GM19043 (cell line): Measurements from ENCODE around the gene TP53TG5.

ENCODE experiments used
- ATAC-seq: cut with Tn5 transposase; IDR thresholded peaks from one replicate; pipeline ENCODE4 v1.9.1; 2021; ENCODE audit warnings: low read depth; ENCODE audit not compliant: unreplicated experiment

TP53TG5 gene

DNA sequence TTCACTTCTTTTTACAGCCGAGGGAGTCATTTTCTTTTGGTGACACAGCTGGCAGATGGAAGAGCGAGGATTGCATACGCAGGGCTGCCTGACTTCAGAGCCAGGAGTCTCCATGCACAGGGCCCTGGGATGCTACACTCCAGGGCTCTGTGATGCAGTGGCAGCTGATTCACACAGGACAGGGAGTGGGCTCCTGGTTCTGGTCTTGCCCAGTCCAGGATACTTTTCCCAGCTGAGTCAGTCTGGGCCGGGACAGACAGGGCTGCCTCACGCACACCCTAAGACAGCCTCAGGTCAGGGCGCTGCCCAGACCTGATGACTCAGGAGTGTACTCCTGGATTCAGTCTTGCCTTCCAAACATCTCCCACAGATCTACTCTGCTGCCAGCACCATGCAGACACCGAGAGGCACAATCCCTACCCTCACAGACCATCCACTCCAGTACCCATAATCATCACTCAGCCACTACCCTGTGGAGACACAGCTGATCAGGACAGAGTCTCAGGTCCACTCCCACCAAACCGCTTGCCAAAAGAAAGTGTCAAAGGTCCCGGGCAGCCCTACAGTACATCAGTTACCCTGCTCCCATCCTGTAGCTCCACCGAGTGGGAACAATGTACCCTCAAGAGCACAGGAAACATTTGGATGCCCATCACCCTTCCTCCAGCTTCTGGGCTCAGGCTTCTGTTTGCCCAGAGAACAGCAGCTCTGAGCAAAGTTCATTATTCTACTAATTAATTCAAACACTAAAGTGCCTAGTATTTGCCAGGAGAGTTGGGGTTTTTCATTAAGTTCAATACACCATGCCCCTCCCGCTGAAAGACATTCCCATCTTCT, 41.4 kb downstream of the TP53TG5 start:
- no peak for ATAC-seq

DNA sequence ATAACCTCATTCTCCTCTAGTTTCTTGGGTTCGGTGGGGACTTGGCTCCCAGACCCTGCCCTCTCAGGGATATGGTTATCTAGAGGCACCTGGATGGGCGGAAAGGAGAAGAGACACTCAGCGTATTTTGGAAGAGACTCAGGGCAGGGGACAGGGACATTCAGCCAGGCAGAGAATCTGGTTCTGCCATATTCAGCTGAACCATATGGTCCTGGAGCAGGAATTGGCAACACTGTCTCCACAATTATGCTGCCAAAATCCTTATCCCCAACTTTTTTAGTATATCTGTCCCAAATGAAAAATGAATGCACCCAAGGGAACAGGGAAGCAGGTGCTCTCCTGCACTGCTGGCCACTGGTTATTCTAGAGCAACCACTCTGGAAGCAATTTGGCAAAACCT, 47.6 kb downstream of the TP53TG5 start:
- ATAC-seq, result no peak

DNA sequence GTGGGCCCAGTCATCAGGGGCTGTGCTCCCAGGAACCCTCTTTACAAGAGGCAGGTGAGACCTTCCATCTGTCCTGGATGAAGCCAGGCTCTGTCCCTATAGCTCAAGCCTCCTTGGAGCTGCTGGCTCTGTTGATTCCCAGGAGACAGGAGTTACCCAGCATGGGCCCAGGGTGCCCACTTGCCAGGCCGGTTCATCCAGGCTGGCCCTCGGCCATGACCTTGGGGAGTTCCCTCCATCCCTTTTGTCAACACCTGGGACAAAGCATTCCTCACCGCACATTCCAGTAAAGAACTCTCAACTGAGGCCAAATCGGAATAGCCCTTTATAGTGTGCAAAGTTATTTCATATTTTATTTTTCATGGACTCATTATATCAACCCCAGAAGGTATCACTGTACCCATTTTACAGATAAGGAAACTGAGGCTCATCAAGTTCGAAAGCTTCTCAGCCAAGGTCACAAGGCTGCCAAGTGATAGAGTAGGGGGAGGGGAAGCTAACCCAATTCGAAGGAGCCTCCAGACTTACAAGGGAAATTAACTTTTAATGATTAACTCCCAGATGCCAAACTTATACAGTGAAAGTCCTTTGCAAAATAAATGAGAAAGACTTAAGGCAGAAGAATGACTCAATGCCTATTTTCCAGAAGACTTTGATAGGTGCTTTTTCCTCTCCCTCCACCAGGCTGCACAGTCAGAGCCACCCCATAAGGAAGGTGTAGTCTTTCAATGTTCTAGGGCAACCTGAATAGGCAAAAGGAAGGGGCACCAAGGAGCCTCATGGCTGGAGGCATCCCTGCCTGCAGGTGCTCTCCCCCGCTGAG, 48.4 kb downstream of the TP53TG5 start:
- no peak for ATAC-seq

DNA sequence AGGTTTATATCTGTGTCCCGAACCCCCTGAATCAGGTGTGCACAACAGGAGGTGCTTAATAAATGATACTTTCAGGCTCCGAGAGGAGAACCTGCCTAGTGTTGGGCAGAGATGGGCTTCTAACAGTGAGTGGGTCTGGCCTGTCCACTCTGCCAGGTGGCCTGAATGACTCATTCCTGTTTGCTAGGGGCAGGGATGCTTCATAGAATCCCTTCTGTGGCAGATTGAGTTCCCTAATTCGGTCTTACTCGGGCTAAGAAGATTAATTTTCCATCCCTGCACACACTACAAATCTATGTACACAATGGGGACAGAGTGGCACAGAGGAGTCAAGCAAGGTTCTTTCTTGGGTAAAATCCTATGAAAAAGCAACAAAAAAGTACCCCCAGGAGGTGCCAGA, 49.7 kb downstream of the TP53TG5 start:
- no peak for ATAC-seq

DNA sequence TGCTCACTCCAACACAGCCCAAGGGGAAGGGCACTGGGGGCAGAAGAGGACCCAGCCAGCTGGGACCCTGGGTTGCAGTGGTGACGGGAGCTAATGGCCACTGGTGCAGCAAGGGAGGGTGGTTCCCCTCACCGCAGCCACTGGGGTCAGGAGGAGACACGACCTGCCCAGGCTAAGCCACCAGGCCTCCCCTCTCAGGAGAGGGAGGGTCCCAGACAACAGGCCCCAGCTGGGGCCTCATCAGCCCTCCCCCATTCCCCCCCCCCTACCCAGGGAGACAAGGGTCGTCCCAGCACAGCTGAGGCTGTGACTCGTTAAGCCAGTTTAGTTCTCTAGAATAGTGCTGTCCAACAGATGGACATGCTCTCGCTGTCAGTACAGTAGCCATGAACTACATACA, 52.8 kb downstream of the TP53TG5 start:
- no peak for ATAC-seq

DNA sequence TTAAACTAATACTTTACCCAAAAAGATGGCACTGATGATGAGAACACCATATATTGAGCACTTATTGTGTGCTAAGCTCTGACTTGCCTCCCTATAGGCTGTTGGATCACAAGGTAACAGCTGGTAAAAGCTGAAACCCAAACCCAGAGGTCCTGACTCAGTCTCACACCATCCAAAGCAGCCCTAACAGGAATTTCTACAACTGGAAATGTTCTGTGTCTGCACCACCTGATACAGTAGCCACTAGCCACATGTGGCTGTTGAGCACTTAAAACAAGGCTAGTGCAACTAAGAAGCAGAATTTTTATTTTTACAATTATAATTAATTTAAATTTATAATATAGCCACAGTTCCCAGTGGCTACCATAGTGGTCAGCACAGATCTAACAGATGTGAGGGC, 54.4 kb downstream of the TP53TG5 start:
- no peak for ATAC-seq

DNA sequence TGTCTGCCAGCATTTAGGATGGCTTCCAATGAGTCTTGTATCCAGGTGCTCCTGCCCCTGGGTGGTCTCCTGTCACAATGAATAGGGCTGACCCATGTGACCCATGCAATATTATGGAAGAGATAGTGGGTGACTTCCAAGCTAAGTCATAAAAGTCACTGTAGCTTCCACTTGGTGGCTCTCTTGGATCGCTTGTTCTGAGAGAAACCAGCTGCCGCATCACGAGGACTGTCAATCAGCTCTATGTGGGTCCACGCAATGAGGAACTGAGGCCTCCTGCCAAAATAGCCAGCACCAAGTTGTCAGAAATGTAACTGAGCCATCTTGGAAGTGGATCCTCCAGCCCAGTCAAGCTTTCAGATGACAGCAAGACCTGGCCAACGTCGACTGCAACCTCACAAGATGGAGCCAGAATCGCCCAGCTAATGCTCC, 55.2 kb downstream of the TP53TG5 start:
- ATAC-seq, result no peak
